IMR-90 (cell line): ENCODE data around the gene C2CD4C. TPM values are rescaled to one million over a fixed set of nuclear protein-coding genes. Genes with fewer than 3 reads are reported as not detected.

Source experiments
- ATAC-seq: fragments of 200-7000 bp; cut with Tn5 transposase; 2 replicates; pipeline ENCODE4 v1.9.1; 2020; ENCODE audit warnings: low read depth, mild to moderate bottlenecking, moderate library complexity
- BruUV-seq: library from RNA; stranded (reverse); fragments of 400-500 nt; replicated peaks from 2 replicates; lab custom pipeline; 2021; lab: Mats Ljungman, UMichigan
- CTCF ChIA-PET: fragments of 300-600 bp; formaldehyde crosslinking; extraction: SDS; loops from one replicate; lab custom pipeline; 2021; ENCODE audit warnings: antibody characterized with exemption; lab: Yijun Ruan, JAX
- POLR2A ChIA-PET: fragments of 300-600 bp; sonication (Branson Sonifier 250); formaldehyde crosslinking; loops from one replicate; lab custom pipeline; 2022; ENCODE audit warnings: antibody characterized with exemption; ENCODE audit not compliant: unreplicated experiment; lab: Charles Lee
- DNase-seq: peaks from one replicate; pipeline ENCODE4 v3.0.0; 2013
- H2AFZ ChIP-seq: replicated peaks from 2 replicates; pipeline ENCODE3; 2013; ENCODE audit warnings: low read length, mild to moderate bottlenecking; ENCODE audit not compliant: poor library complexity
- H2AK5ac ChIP-seq: 2 replicates; pipeline ENCODE4 v1.6.1; 2013; ENCODE audit warnings: low read depth, low read length, inconsistent platforms
- H2AK9ac ChIP-seq: replicated peaks from 2 replicates; pipeline ENCODE3; 2013; ENCODE audit warnings: mild to moderate bottlenecking, low read depth, low read length, moderate library complexity; ENCODE audit not compliant: poor library complexity
- H2BK120ac ChIP-seq: 2 replicates; pipeline ENCODE4 v1.6.1; 2013; ENCODE audit warnings: low read depth, low read length, inconsistent platforms
- H2BK15ac ChIP-seq: 3 replicates; pipeline ENCODE4 v1.6.1; 2013; ENCODE audit warnings: low read depth, low read length, inconsistent platforms
- H2BK20ac ChIP-seq: 2 replicates; pipeline ENCODE4 v1.6.1; 2013; ENCODE audit warnings: low read depth, mild to moderate bottlenecking, inconsistent platforms, low read length, moderate library complexity
- H2BK5ac ChIP-seq: 2 replicates; pipeline ENCODE4 v1.6.1; 2013; ENCODE audit warnings: mild to moderate bottlenecking, low read depth, low read length, inconsistent platforms; ENCODE audit not compliant: poor library complexity, severe bottlenecking
- H3K14ac ChIP-seq: replicated peaks from 2 replicates; pipeline ENCODE4 v1.6.1; 2013; ENCODE audit warnings: low read depth, low read length, inconsistent platforms
- H3K18ac ChIP-seq: 2 replicates; pipeline ENCODE4 v1.6.1; 2013; ENCODE audit warnings: low read depth, low read length, control low read depth
- H3K23ac ChIP-seq: 2 replicates; pipeline ENCODE4 v1.6.1; 2013; ENCODE audit warnings: low read depth, low read length, inconsistent platforms
- H3K27ac ChIP-seq: 2 replicates; pipeline ENCODE4 v1.5.1; 2013; ENCODE audit warnings: mild to moderate bottlenecking, control low read depth, low read length; ENCODE audit not compliant: insufficient read depth
- H3K27me3 ChIP-seq: 2 replicates; pipeline ENCODE4 v1.6.1; 2013; ENCODE audit warnings: low read length; ENCODE audit not compliant: control insufficient read depth, insufficient read depth
- H3K36me3 ChIP-seq: 2 replicates; pipeline ENCODE4 v1.6.1; 2013; ENCODE audit warnings: low read length, mixed read lengths; ENCODE audit not compliant: control insufficient read depth, insufficient read depth
- H3K4ac ChIP-seq: 2 replicates; pipeline ENCODE4 v1.6.1; 2013; ENCODE audit warnings: low read depth, low read length, inconsistent platforms
- H3K4me1 ChIP-seq: 2 replicates; pipeline ENCODE4 v1.6.1; 2013; ENCODE audit warnings: low read length, mixed read lengths; ENCODE audit not compliant: control insufficient read depth, insufficient read depth
- H3K4me2 ChIP-seq: 2 replicates; pipeline ENCODE4 v1.6.1; 2013; ENCODE audit warnings: low read depth, mild to moderate bottlenecking, control low read depth, low read length, moderate library complexity
- H3K4me3 ChIP-seq: 2 replicates; pipeline ENCODE4 v1.5.1; 2013; ENCODE audit warnings: low read depth, mild to moderate bottlenecking, control low read depth, low read length, moderate library complexity; ENCODE audit not compliant: insufficient read depth
- H3K56ac ChIP-seq: 2 replicates; pipeline ENCODE4 v1.6.1; 2013; ENCODE audit warnings: low read length, inconsistent platforms; ENCODE audit not compliant: insufficient read depth; ENCODE audit errors: extremely low read depth
- H3K79me1 ChIP-seq, 2 experiments: 2 replicates each; pipeline ENCODE4 v1.6.1; 2013; ENCODE audit warnings: low read length in 2 of 2, inconsistent platforms in 1 of 2, low read depth in 1 of 2
- H3K9ac ChIP-seq: 2 replicates; pipeline ENCODE4 v1.6.1; 2013; ENCODE audit warnings: low read depth, low read length, control low read depth
- H3K9me1 ChIP-seq: 2 replicates; pipeline ENCODE4 v1.6.1; 2013; ENCODE audit warnings: low read length, inconsistent platforms; ENCODE audit not compliant: insufficient read depth
- H3K9me3 ChIP-seq: 2 replicates; pipeline ENCODE4 v1.6.1; 2013; ENCODE audit warnings: low read length; ENCODE audit not compliant: control insufficient read depth, insufficient read depth
- H4K20me1 ChIP-seq: 2 replicates; pipeline ENCODE4 v1.6.1; 2013; ENCODE audit warnings: low read length, inconsistent platforms; ENCODE audit not compliant: insufficient read depth
- H4K5ac ChIP-seq: 2 replicates; pipeline ENCODE4 v1.6.1; 2013; ENCODE audit warnings: mild to moderate bottlenecking, low read depth, low read length, control low read depth
- H4K8ac ChIP-seq, 2 experiments: 2 replicates each; pipeline ENCODE4 v1.6.1; 2013; ENCODE audit warnings: low read depth in 2 of 2, low read length in 2 of 2, control low read depth in 1 of 2, inconsistent platforms in 1 of 2
- H4K91ac ChIP-seq: 2 replicates; pipeline ENCODE4 v1.6.1; 2013; ENCODE audit warnings: low read depth, low read length, inconsistent platforms; ENCODE audit not compliant: insufficient read depth
- RAD21 ChIP-seq: IDR thresholded peaks from 2 replicates; pipeline ENCODE4 v1.6.1; 2012; ENCODE audit warnings: low read length, improper control_type of control experiment
- WGBS, 2 experiments: methylation state at CpG; one replicate each; pipeline versions ENCODE4 v1.1.5 to v1.1.7; 2013; ENCODE audit warnings: missing lambda C conversion rate in 2 of 2; ENCODE audit not compliant: insufficient read length in 1 of 2; ENCODE audit errors: extremely low coverage in 2 of 2; 5-methylcytosine and 5-hydroxymethylcytosine counted together
- dilution Hi-C: fragments of 300-500 bp; cut with HindIII; formaldehyde crosslinking; loops from one replicate; pipeline ENCODE4 v1.14.3; 2018; ENCODE audit warnings: low sequenced_read_pairs; ENCODE audit not compliant: unreplicated experiment
- in situ Hi-C: fragments of 300-500 bp; cut with MboI; formaldehyde crosslinking; loops from 3 replicates; pipeline ENCODE4 v1.14.3; 2019; ENCODE audit warnings: low sequenced_read_pairs, inconsistent platforms, mixed read lengths
- intact Hi-C: fragments of 100-400 bp; cut with micrococcal nuclease; formaldehyde crosslinking; loops from 2 replicates; pipeline ENCODE4 v1.10.0; 2022
- polyA plus RNA-seq, 3 experiments: library from polyadenylated mRNA; depleted of rRNA; stranded (reverse); fragments of >200 nt; gene quantifications; 2 replicates each; pipeline ENCODE4 v1.2.3, GENCODE V29; 2012; ENCODE audit warnings: low replicate concordance in 1 of 3
- total RNA-seq: library from RNA; depleted of rRNA; stranded (reverse); fragments of >200 nt; gene quantifications from 2 replicates; pipeline ENCODE4 v1.2.3, GENCODE V29; 2012

C2CD4C gene
- total and polyA plus RNA-seq, 2 of the 4 experiments (the other 2 are of a cell fraction): under 0.01 to 0.07 TPM

DNA sequence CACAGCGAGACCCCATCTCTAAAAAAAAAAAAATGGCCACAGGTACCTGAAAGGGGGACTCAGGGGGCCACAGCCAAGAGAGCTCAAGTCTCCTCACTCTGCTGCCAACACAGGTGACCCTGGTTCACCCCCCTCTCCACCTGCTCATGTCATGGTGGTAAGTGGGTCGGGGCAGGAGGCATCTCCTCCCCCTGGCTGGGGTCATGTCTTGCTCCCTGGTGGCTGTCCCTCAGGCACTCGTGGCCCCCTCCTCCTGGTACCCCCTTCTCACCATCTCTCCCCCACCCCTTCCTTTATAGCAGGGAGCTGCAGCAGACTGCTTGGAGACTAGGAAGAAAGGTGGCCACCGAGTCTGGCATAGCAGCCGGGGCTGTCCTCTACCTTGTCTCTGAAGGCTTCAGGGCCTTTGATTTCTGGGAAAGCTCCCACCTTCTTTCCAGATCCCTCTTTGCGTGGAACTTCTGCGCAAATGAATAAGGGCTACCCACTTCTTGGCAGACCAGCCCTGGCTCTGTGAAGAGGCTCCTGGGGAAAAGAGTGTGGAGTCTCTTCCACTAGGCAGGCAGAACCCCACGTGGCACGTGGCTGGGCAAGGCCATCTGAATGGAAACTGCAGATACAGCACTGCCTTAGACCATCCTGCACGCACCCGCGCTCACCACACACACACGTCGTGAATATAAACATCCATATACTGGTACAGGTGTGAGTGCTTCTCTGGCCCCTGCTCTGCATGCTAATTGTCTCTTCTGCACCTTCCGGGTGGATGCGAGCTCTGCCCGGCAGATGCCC lies 44.3 kb downstream of the C2CD4C start:
- H3K79me1 ChIP-seq: no peaks in the 10 kb centered on the region
- intact Hi-C loops (no loop called here), in situ Hi-C loops (no loop called here), dilution Hi-C loops (no loop called here)
- no peak overlapping the region for H2AK9ac ChIP-seq
- no peak overlapping the region for H2AK5ac ChIP-seq
- H3K36me3 ChIP-seq: no peaks in the 10 kb centered on the region
- H2AFZ ChIP-seq: no peak overlapping the region
- H2BK15ac ChIP-seq: no peak overlapping the region
- no peak overlapping the region for H4K8ac ChIP-seq
- peaks cover 8% of the 10 kb centered on the region for H3K9me3 ChIP-seq
- CTCF ChIA-PET: no interaction called here
- ATAC-seq: no peak
- WGBS, 2 experiments: 80% methylated on average over 1 of the region's 17 CpGs; no CpG with 5 or more reads in 1 of the 2 experiments
- no peak overlapping the region for H2BK120ac ChIP-seq
- H3K4me1 ChIP-seq: no peaks in the 10 kb centered on the region
- H2BK5ac ChIP-seq: no peak overlapping the region
- DNase-seq: no peak
- no peak overlapping the region for H4K91ac ChIP-seq
- H3K56ac ChIP-seq: no peak overlapping the region
- no peaks in the 10 kb centered on the region for H4K20me1 ChIP-seq
- no peak overlapping the region for H2BK20ac ChIP-seq
- H3K4me3 ChIP-seq: no peak overlapping the region
- no peaks in the 10 kb centered on the region for H3K9me1 ChIP-seq
- POLR2A ChIA-PET: no interaction called here
- no peak overlapping the region for H3K23ac ChIP-seq
- peaks cover 26% of the 10 kb centered on the region for H3K27me3 ChIP-seq
- no peak overlapping the region for H3K18ac ChIP-seq
- BruUV-seq: no TSS peak
- no peak overlapping the region for H3K27ac ChIP-seq
- no peak overlapping the region for H3K9ac ChIP-seq
- H3K4ac ChIP-seq: no peak overlapping the region
- H4K5ac ChIP-seq: no peak overlapping the region
- H3K14ac ChIP-seq: no peak overlapping the region
- no peak for TF ChIP-seq RAD21
- H3K4me2 ChIP-seq: no peak overlapping the region
